Kidney tubule cell (primary cell): ENCODE results near the gene ZNF148.

ENCODE experiments used
- DNase-seq: peaks from one replicate; pipeline ENCODE4 v3.0.0-alpha.2; 2018; ENCODE audit warnings: low spot score

The ZNF148 gene

GRCh38 chr3:125220183-125220582, 154.9 kb downstream of the ZNF148 start:
- DNase-seq = no peak

GRCh38 chr3:125219261-125219701, 155.8 kb downstream of the ZNF148 start:
- DNase-seq = no peak

- DNase-seq = peak; percentile 46
These were observed 160.4 kb downstream of the ZNF148 start for GRCh38 chr3:125214738-125215137.

GRCh38 chr3:125213946-125214542, 161.1 kb downstream of the ZNF148 start:
- DNase-seq = peak; percentile 73

GRCh38 chr3:125213364-125213755, 161.8 kb downstream of the ZNF148 start:
- DNase-seq = no peak

GRCh38 chr3:125212509-125213363, 162.4 kb downstream of the ZNF148 start, which contains the start of gene SLC12A8:
Gene SLC12A8, minus strand, starts transcription at chr3:125212748. Its CDS starts 1,399 bp downstream, at chr3:125211349.
- DNase-seq = peak; percentile 47

GRCh38 chr3:125212091-125212508, 163.0 kb downstream of the ZNF148 start:
- no peak for DNase-seq

GRCh38 chr3:125211523-125212090, 163.5 kb downstream of the ZNF148 start:
- DNase-seq = no peak

- no peak for DNase-seq
These were observed 167.1 kb downstream of the ZNF148 start for GRCh38 chr3:125207949-125208568.

GRCh38 chr3:125207507-125207906, 167.6 kb downstream of the ZNF148 start:
- DNase-seq = no peak

GRCh38 chr3:125206934-125207333, 168.2 kb downstream of the ZNF148 start:
- no peak for DNase-seq

GRCh38 chr3:125203731-125204130, 171.4 kb downstream of the ZNF148 start:
- no peak for DNase-seq

- DNase-seq = no peak
These were observed 172.9 kb downstream of the ZNF148 start for GRCh38 chr3:125202197-125202596.

- DNase-seq = peak; percentile 85
These were observed 174.4 kb downstream of the ZNF148 start for GRCh38 chr3:125200731-125201139.

GRCh38 chr3:125194849-125195601, 180.1 kb downstream of the ZNF148 start:
- DNase-seq = no peak

GRCh38 chr3:125194061-125194848, 180.9 kb downstream of the ZNF148 start:
- DNase-seq = peak; percentile 73

GRCh38 chr3:125192190-125193035, 182.7 kb downstream of the ZNF148 start:
- peak; percentile 85 for DNase-seq

GRCh38 chr3:125191730-125192129, 183.4 kb downstream of the ZNF148 start:
- peak; percentile 79 for DNase-seq

GRCh38 chr3:125191256-125191655, 183.9 kb downstream of the ZNF148 start:
- DNase-seq = no peak

GRCh38 chr3:125190786-125191185, 184.3 kb downstream of the ZNF148 start:
- no peak for DNase-seq
